Measurements from ENCODE around the gene TEAD4.

Gene TEAD4

DNA sequence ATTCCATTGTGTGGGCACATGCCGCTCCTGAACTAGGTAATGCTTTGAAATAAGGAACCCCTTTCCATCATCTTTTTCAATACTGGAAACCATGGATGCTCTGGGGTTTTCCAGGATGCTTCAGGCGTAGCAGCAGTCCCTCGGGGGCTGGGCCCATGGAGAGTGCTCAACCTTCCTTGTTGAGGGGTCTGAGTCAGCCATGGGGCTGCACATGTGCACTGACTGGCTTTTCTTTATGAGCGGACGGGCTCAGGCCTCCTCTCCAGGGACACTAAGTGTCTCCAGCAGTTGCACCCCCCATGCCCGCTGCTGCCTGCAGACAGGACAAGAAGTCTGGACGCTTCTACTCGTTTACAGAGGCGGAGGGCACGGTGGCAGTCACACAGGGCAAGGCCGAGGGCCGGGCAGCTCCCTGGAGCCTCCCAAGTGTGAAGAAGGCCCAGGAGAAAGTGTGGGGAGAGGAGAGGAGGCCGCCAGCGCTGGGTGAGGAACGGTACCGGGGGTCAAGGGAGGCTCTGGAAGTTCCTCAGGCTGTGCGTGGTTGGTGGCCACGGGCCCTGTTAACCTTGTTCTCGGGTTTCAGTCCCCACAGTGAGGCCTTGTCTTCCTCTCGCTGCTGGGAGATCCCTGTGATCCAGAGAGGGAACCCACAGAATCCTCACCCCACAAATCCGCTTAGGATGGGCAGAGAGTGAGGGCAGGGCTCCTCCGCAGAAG lies 51.2 kb downstream of the TEAD4 start:
- H3K9ac ChIP-seq (ENCODE audit: low read length): no peak overlapping the region
- no peaks in the 10 kb centered on the region for H3K4me1 ChIP-seq (ENCODE audit: control insufficient read depth, insufficient read depth, low read length)
- no peaks in the 10 kb centered on the region for H3K27me3 ChIP-seq (ENCODE audit: control insufficient read depth, insufficient read depth, low read length)
- H3K4me3 ChIP-seq (ENCODE audit: low read length): no peak overlapping the region
- H3K36me3 ChIP-seq (ENCODE audit: control insufficient read depth, insufficient read depth, low read length): no peaks in the 10 kb centered on the region
- no peak overlapping the region for H3K27ac ChIP-seq (ENCODE audit: low read depth, low read length)

- no peak overlapping the region for H3K27ac ChIP-seq (ENCODE audit: low read depth, low read length)
Observed at GRCh38 chr12:3012786-3013185, 53.6 kb downstream of the TEAD4 start.

DNA sequence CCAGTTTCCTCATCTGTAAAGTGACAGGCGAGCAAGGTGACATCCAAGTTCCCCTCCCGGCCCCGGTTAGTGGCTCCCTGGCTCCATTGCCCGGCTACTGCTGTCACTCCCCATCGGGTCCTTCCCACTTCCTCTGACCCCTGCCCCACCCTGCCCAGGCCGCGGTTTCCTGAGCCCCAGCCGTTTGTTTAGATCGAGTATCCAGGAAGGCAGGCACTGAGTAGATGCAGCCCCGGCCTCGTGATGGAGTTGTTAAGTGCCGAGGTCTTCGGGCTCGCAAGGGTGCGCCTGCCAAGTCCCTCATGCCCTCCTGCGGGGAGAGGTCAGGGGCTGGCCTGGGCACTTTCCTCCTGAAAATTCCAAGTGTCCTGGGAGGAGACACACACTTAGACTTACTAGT lies 55.4 kb downstream of the TEAD4 start:
- H3K4me1 ChIP-seq (ENCODE audit: control insufficient read depth, insufficient read depth, low read length): no peaks in the 10 kb centered on the region
- no peak overlapping the region for H3K9ac ChIP-seq (ENCODE audit: low read length)
- H3K27me3 ChIP-seq (ENCODE audit: control insufficient read depth, insufficient read depth, low read length): no peaks in the 10 kb centered on the region
- no peak overlapping the region for H3K4me3 ChIP-seq (ENCODE audit: low read length)
- H3K36me3 ChIP-seq (ENCODE audit: control insufficient read depth, insufficient read depth, low read length): no peaks in the 10 kb centered on the region
- no peak overlapping the region for H3K27ac ChIP-seq (ENCODE audit: low read depth, low read length)

More at GRCh38 chr12:3012786-3013185, 53.6 kb downstream of the TEAD4 start:
- no peaks in the 10 kb centered on the region for H3K4me1 ChIP-seq (ENCODE audit: control insufficient read depth, insufficient read depth, low read length)
- H3K27me3 ChIP-seq (ENCODE audit: control insufficient read depth, insufficient read depth, low read length): no peaks in the 10 kb centered on the region
- H3K36me3 ChIP-seq (ENCODE audit: control insufficient read depth, insufficient read depth, low read length): no peaks in the 10 kb centered on the region
- H3K9ac ChIP-seq (ENCODE audit: low read length): no peak overlapping the region
- H3K4me3 ChIP-seq (ENCODE audit: low read length): no peak overlapping the region

GRCh38 chr12:3015356-3015755 lies 56.2 kb downstream of the TEAD4 start:
- Histone ChIP-seq H3K4me1 (ENCODE audit: control insufficient read depth, insufficient read depth, low read length) (no peaks in the 10 kb centered on the region), H3K27ac (ENCODE audit: low read depth, low read length) (no peak overlapping the region), H3K4me3 (ENCODE audit: low read length) (no peak overlapping the region), H3K9ac (ENCODE audit: low read length) (no peak overlapping the region), H3K27me3 (ENCODE audit: control insufficient read depth, insufficient read depth, low read length) (no peaks in the 10 kb centered on the region), H3K36me3 (ENCODE audit: control insufficient read depth, insufficient read depth, low read length) (no peaks in the 10 kb centered on the region)

DNA sequence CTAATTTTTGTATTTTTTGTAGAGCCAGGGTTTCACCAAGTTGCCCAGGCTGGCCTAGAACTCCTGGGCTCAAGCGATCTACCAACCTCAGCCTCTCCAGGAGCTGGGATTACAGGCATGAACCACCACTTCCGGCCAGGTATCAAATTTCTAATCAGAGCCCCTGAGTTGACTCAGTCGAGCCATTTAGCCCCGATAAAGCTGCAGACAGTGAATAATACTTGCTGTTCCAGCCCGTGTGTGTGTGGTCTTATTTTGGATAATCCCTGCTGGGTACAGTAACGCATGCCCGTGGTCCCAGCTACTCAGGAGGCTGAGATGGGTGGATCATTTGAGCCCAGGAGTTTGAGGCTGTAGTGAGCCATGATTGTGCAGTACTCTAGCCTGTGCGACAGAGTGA lies 57.0 kb downstream of the TEAD4 start:
- H3K4me3 ChIP-seq (ENCODE audit: low read length): no peak overlapping the region
- no peaks in the 10 kb centered on the region for H3K27me3 ChIP-seq (ENCODE audit: control insufficient read depth, insufficient read depth, low read length)
- no peak overlapping the region for H3K27ac ChIP-seq (ENCODE audit: low read depth, low read length)
- H3K4me1 ChIP-seq (ENCODE audit: control insufficient read depth, insufficient read depth, low read length): no peaks in the 10 kb centered on the region
- H3K36me3 ChIP-seq (ENCODE audit: control insufficient read depth, insufficient read depth, low read length): no peaks in the 10 kb centered on the region
- no peak overlapping the region for H3K9ac ChIP-seq (ENCODE audit: low read length)

- no peaks in the 10 kb centered on the region for H3K4me1 ChIP-seq (ENCODE audit: control insufficient read depth, insufficient read depth, low read length)
- H3K9ac ChIP-seq (ENCODE audit: low read length): no peak overlapping the region
- no peaks in the 10 kb centered on the region for H3K27me3 ChIP-seq (ENCODE audit: control insufficient read depth, insufficient read depth, low read length)
- H3K4me3 ChIP-seq (ENCODE audit: low read length): no peak overlapping the region
- H3K27ac ChIP-seq (ENCODE audit: low read depth, low read length): no peak overlapping the region
- no peaks in the 10 kb centered on the region for H3K36me3 ChIP-seq (ENCODE audit: control insufficient read depth, insufficient read depth, low read length)
Observed at GRCh38 chr12:3017281-3017680, 58.1 kb downstream of the TEAD4 start.

- no peaks in the 10 kb centered on the region for H3K36me3 ChIP-seq (ENCODE audit: control insufficient read depth, insufficient read depth, low read length)
Observed at GRCh38 chr12:3018284-3019004, 59.2 kb downstream of the TEAD4 start.

GRCh38 chr12:3019005-3019680 lies 59.9 kb downstream of the TEAD4 start:
- H3K4me1 ChIP-seq (ENCODE audit: control insufficient read depth, insufficient read depth, low read length): no peaks in the 10 kb centered on the region

More at GRCh38 chr12:3018284-3019004, 59.2 kb downstream of the TEAD4 start:
- Histone ChIP-seq H3K4me3 (ENCODE audit: low read length) (no peak overlapping the region), H3K4me1 (ENCODE audit: control insufficient read depth, insufficient read depth, low read length) (no peaks in the 10 kb centered on the region), H3K9ac (ENCODE audit: low read length) (no peak overlapping the region), H3K27me3 (ENCODE audit: control insufficient read depth, insufficient read depth, low read length) (no peaks in the 10 kb centered on the region), H3K27ac (ENCODE audit: low read depth, low read length) (no peak overlapping the region)

DNA sequence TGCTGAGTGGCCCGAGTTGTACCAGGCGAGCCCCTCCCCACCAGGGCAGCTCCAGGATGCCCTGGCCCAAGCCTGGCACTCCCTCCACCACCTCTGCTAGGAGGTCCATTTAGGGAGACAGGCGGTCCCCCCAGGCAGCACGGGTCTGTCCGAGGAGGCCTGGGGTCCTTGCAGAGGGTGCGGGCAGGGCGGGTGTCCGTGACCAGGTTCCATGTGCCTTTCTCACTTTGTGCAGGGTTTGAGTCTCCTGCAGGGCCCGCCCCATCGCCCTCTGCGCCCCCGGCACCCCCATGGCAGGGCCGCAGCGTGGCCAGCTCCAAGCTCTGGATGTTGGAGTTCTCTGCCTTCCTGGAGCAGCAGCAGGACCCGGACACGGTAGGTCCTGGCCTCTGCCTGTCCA lies 61.2 kb downstream of the TEAD4 start:
- H3K4me3 ChIP-seq (ENCODE audit: low read length): no peak overlapping the region
- no peak overlapping the region for H3K27ac ChIP-seq (ENCODE audit: low read depth, low read length)
- no peaks in the 10 kb centered on the region for H3K36me3 ChIP-seq (ENCODE audit: control insufficient read depth, insufficient read depth, low read length)

More at GRCh38 chr12:3019005-3019680, 59.9 kb downstream of the TEAD4 start:
- Histone ChIP-seq H3K9ac (ENCODE audit: low read length) (no peak overlapping the region), H3K27me3 (ENCODE audit: control insufficient read depth, insufficient read depth, low read length) (no peaks in the 10 kb centered on the region), H3K4me3 (ENCODE audit: low read length) (no peak overlapping the region), H3K36me3 (ENCODE audit: control insufficient read depth, insufficient read depth, low read length) (no peaks in the 10 kb centered on the region), H3K27ac (ENCODE audit: low read depth, low read length) (no peak overlapping the region)

DNA sequence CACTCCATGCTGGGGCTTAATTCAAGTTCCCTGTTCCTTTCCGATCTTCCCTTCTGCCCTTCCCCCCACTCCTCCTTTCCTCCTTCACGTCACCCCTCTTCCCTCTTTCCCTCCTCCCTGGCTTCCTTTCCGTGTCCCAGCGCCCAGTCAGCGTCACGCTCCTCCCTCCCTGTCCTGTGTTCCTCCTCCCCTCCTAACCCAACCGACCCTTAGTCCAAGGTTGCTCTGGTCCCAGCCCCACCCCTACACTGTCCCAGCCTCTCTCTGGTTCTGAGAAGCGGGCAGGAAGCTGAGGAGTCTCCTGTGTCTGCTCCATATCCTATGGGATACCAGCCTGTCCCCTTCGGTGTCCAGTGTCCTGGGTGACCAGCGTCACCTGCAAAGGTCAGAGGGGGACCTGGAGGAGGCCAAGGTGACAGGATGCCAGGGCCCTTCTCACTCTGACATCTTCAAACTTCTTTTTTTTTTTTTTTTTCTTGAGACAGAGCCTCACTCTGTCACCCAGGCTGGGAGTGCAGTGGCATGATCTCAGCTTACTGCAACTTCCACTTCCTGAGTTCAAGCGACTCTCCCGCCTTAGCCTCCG lies 61.7 kb downstream of the TEAD4 start:
- Histone ChIP-seq H3K36me3 (ENCODE audit: control insufficient read depth, insufficient read depth, low read length) (no peaks in the 10 kb centered on the region), H3K4me1 (ENCODE audit: control insufficient read depth, insufficient read depth, low read length) (no peaks in the 10 kb centered on the region), H3K27me3 (ENCODE audit: control insufficient read depth, insufficient read depth, low read length) (no peaks in the 10 kb centered on the region), H3K27ac (ENCODE audit: low read depth, low read length) (no peak overlapping the region), H3K4me3 (ENCODE audit: low read length) (no peak overlapping the region), H3K9ac (ENCODE audit: low read length) (no peak overlapping the region)

More for the DNA sequence above, 61.2 kb downstream of the TEAD4 start:
- Histone ChIP-seq H3K27me3 (ENCODE audit: control insufficient read depth, insufficient read depth, low read length) (no peaks in the 10 kb centered on the region), H3K9ac (ENCODE audit: low read length) (no peak overlapping the region), H3K4me1 (ENCODE audit: control insufficient read depth, insufficient read depth, low read length) (no peaks in the 10 kb centered on the region)

DNA sequence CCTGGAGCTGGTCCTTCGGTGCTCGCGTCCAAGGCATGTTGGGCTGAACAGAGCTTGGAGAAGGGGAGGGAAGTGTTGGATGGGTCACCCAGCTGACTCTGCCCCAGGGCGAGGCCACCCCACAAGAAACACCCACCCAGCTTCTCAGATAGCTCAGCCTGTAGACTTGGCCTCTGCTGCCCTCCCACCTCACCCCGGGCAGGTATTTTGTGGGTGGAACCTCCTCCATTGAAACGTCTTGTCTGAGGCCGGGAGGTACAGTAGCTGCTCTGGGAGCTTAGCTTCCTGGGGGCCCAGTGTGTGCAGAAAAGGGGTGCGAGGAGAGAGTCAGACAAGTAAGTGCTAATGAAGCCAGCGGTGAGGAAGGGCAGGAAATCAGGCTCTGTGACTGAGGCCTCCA lies 63.2 kb downstream of the TEAD4 start:
- no peaks in the 10 kb centered on the region for H3K4me1 ChIP-seq (ENCODE audit: control insufficient read depth, insufficient read depth, low read length)
- no peak overlapping the region for H3K27ac ChIP-seq (ENCODE audit: low read depth, low read length)
- no peak overlapping the region for H3K9ac ChIP-seq (ENCODE audit: low read length)
- H3K4me3 ChIP-seq (ENCODE audit: low read length): no peak overlapping the region
- no peaks in the 10 kb centered on the region for H3K36me3 ChIP-seq (ENCODE audit: control insufficient read depth, insufficient read depth, low read length)
- no peaks in the 10 kb centered on the region for H3K27me3 ChIP-seq (ENCODE audit: control insufficient read depth, insufficient read depth, low read length)

GRCh38 chr12:3022961-3023360 lies 63.8 kb downstream of the TEAD4 start:
- Histone ChIP-seq H3K27ac (ENCODE audit: low read depth, low read length) (no peak overlapping the region), H3K36me3 (ENCODE audit: control insufficient read depth, insufficient read depth, low read length) (no peaks in the 10 kb centered on the region)

More at GRCh38 chr12:3022961-3023360, 63.8 kb downstream of the TEAD4 start:
- H3K9ac ChIP-seq (ENCODE audit: low read length): no peak overlapping the region
- H3K4me1 ChIP-seq (ENCODE audit: control insufficient read depth, insufficient read depth, low read length): no peaks in the 10 kb centered on the region
- no peak overlapping the region for H3K4me3 ChIP-seq (ENCODE audit: low read length)
- H3K27me3 ChIP-seq (ENCODE audit: control insufficient read depth, insufficient read depth, low read length): no peaks in the 10 kb centered on the region

Measured in rectal smooth muscle tissue (tissue), 1 donor.